Smooth muscle cell of the brain vasculature (primary cell): ENCODE measurements around the gene CDKN2B.
"Not testable (repeated sequence)": the region's sequence is repeated elsewhere in the genome, so short reads cannot be mapped to it uniquely, and the experiment has no call there.

Source experiments
- DNase-seq: peaks from one replicate; pipeline ENCODE4 v3.0.0-alpha.2; 2012; ENCODE audit warnings: low read depth, low spot score

Gene CDKN2B, protein sequence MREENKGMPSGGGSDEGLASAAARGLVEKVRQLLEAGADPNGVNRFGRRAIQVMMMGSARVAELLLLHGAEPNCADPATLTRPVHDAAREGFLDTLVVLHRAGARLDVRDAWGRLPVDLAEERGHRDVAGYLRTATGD

DNA sequence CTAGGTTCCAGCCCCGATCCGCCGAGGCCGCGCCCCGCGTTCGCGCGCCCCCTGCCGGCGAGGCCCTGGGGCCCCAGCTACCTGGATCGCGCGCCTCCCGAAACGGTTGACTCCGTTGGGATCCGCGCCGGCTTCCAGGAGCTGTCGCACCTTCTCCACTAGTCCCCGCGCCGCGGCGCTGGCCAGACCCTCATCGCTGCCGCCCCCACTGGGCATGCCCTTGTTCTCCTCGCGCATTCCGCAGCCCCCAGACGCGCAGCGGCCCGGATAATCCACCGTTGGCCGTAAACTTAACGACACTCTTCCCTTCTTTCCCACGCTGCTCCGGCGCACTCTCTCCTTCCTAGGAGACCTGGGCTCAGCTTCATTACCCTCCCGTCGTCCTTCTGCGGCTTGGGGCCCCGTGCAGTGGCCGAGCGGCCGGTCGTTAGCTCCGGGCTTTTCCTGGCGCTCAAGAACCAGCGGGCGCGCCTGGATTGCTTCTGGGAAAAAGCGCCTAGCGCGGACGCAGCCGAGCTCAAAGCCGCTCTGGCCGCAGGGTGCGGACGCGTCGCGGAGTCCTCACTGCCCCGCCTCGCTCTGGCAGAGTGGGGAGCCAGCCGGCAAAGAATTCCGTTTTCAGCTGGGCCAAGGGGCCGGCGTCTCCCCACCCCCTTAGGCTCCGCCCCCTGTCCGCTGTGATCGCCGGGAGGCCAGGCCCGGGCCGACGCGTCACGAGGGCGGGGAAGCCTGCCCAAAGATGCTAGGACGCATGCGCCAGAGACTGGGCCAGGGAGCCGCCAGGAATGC lies at the start of gene CDKN2B:
Gene CDKN2B (minus strand): TSS at position 589 of the 789 bp plus-strand sequence. CDS start 352 bp downstream, at position 237.
- DNase-seq, result peak; percentile 87

DNA sequence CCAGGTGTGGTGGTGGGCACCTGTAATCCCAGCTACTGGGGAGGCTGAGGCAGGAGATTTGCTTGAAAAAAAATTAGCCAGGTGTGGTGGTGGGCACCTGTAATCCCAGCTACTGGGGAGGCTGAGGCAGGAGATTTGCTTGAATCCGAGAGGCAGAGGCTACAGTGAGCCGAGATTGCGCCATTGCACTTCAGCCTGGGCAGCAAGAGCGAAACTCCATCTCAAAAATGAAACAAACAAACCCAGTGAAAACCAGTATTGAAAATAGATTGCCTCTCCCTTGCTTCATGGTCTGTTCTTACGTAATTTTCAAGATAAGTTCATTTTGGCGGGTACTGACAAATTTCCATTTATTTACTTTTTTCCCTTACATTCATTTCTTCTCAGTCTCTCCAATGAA lies 48.9 kb upstream of the CDKN2B start:
- not testable (repeated sequence) for DNase-seq

DNA sequence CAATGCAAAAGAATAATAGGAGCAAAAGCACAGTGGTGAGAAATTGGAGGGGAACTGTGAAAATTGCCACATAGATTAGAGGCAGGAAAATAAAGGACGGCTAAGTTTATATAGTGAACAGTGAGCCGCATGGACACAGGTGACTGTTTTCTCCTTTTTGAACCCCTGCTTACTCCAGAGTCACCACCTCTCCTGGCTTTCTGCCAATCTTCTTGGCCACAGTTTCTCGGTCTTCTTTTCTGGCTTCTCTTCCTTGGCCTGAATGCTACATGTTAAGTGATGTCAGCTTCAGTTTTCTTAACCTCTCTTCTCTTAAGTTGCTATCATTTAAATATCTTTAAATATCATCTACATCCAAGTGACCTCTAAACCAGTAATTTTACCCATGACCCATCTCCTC lies 47.3 kb upstream of the CDKN2B start:
- DNase-seq, result no peak

DNA sequence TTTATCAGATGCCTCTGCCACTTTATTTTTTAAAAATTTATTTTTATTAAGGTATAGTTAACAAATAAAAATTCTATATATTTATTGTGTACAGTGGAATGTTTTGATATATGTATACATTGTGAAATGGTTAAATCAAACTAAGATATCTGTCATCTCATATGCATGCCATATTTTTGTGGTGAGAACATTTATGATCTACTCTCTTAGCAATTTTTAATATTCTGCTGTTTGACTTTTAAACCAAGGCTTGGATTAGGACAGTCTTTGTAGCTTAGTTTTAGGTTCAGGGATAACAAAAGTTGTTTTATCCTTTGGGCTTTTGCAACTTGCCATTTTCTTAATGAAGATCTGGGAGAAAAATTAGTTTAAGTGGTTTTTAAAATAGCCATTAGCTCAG lies 46.0 kb upstream of the CDKN2B start:
- DNase-seq, result no peak

DNA sequence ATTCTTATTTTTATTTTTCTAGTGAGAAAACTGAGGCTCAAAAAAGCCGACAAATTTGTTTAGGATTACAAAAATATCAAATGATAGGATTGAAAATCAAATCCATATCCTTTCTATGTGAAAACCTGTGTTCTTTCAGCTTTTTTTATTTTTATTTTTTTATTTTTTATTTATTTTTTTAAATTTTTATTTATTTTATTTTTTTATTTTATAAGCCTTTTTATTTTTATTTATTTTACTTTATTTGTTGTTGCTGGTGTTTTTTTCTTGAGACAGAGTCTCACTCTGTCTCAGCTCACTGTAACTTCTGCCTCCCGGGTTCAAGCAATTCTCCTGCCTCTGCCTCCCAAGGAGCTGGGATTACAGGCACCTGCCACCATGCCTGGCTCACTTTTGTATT lies 45.4 kb upstream of the CDKN2B start:
- DNase-seq, result no peak

DNA sequence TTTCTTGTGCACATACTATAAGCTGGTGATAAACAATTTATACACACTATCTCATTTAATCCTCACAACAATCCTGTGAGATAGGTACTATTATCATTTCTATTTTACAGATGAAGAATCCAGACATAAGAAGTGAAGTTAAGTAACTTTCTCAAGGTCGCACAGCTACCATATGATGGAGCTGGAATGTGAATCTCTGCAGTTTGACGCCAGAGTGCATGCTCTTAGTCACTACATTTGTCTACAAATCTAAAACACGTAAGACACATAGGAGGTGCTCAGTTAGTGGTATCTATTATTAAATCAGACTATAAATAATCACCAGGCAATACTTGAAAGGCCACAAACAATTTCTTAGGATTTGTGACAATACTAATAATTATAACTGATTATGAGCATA lies 45.0 kb upstream of the CDKN2B start:
- no peak for DNase-seq

DNA sequence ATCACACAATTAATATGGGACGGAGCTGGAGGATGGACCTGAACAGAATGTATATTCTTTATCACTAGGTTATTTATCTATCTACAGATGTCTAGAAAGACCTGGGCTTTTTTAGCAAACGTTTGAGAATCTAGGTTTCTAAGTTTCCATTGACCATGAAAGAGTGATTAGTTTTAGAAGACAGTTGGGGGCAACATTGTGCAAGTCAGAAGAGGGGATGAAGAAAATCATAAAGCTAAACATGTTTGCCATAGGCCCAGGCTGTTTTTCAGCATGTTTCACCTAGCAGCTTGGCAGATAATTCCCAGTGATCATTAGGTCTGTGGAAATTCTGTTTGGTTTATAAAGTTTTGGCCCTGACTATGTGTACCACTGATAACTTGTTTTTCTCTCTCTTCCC lies 44.1 kb upstream of the CDKN2B start:
- DNase-seq, result no peak

DNA sequence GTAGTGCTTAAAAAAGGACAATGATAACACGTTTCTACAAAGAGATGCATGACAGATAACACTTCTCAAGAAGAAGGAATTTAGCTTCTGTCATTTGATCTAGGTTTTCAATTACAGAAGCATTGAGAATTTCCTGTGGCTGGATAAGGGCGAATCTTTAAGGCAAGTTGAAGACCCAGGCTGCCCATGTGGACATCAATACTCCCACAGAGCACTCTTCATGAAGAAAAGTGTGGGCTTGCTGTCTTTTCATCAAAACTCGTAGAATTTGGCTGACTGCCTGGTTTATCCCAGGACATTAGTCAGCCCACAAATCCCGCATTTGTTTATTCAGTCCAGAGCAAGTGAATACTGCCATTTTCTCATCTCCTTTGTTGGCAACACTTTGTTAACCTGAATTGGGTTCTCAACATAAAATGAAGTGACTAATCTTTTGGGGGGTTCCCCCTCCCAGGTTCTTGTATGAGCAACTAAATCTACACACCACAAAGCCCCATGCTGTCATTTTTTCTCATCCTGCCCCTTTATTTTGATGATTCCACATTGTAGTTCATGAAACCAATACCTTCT lies 43.4 kb upstream of the CDKN2B start:
- DNase-seq, result peak; percentile 91

DNA sequence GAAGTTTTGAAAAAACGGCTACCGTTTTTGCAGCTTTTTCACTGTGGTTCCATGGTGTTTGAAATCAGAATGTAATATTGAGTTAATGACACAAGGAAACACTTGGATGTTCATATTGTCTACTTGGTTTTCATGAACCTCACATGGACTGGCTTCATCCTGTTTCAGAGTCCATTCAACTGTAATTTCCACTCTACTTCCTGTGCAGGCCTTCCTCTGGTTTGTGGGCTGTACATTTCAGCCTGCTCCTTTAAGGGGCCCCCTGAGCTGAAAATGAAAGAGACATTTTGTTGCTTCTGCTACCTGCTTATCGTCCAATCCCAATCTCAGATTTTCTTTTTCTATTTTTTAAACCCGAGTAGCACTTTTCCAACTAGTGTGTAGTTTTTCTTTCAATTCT lies 41.8 kb upstream of the CDKN2B start:
- no peak for DNase-seq

DNA sequence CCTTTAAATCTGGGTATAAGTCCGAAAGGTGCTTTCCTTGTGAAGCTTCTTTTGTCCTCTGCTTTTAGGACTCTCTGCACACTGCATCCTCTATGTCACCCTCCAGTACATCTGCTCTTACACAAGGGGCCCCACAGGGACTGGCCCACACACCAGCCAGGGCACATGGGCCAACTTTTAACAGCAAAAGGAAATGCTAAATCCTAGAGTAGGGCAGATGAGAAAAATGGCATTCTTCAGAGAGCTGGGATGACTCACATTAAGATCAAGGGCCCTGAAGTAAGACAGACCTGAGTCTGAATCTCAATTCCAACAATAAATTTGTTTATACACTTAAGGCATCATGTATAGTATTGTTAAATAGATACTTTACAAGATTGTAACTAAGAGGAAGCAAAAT lies 40.3 kb upstream of the CDKN2B start:
- no peak for DNase-seq

DNA sequence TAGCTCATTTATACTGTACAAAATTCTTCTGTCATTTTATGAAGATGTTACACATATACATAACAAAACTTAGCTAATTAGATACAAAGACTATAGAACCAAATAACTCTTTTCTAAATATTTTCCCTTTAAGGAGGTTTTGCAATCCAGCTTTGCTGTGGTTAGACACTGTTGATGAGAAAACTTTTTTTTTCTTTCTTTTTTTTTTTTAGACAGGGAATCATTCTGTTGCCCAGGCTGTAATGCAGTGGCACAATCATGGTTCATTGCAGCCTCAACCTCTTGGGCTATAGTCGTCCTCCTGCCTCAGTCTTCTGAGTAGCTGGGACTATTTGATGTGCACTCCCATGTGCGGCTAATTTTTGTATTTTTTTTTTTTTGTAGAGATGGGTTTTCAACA lies 38.5 kb upstream of the CDKN2B start:
- DNase-seq, result no peak

DNA sequence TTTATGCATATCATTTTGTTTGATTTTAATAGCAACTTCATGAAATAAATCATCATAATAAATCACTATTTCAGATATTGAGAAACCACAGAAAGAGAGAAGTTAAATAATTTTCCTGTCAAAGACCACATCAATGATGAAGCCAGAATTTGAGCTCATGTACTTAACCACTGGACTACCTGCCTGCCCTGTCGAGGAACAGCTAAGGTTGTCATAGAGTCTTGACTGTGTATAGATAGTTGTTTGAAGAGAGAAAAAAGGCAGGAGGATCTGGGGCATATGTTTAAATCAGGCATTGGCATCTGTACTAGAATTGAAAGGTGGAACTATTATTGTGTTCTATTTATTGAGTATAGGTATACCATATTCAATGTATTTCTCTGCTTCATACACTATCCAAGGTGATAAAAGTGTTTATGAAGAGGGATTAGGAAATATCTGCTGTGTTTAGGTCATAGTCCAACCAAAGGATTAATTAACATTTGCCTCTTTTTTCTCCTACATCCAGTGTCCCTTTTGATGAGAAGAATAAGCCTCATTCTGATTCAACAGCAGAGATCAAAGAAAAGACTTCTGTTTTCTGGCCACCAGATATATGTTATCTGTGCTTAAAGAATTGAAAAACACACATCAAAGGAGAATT lies 37.3 kb upstream of the CDKN2B start:
- no peak for DNase-seq

DNA sequence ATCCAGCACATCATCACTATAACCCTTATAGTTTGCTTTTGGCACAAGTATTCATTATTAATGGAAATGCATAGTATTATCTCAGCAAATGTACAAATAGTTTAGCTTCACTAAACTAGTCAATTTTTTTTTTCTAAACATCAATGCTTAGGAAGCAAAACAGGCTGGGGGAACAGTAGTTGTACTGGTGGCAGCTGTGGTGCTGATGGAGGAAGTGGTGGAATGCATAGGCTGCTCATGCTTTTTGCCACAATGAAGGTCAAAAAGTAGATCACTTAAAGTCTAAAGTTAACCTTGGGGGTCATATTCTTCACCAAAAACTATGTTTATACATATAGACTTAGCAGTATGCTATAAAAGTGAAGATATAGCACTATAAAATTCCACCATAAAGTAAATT lies 36.3 kb upstream of the CDKN2B start:
- no peak for DNase-seq

DNA sequence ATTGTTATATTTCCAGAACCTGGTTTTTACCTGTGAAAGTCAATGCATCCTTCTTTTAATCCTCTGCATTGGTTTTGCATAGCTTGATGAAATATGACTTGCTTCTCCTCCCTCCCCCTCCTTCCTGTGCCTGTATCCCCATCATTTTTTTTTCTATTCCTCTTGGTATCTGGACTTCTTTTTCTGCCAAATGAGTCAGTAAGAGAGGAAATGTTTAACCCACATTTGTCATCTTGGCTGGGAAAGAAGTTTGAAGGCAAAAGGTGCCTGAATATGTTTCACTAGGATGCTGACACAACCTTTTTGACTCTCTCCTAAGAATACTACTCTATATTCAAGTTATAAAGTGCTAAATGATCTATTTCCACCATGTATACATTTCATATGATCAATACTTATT lies 35.5 kb upstream of the CDKN2B start:
- no peak for DNase-seq

DNA sequence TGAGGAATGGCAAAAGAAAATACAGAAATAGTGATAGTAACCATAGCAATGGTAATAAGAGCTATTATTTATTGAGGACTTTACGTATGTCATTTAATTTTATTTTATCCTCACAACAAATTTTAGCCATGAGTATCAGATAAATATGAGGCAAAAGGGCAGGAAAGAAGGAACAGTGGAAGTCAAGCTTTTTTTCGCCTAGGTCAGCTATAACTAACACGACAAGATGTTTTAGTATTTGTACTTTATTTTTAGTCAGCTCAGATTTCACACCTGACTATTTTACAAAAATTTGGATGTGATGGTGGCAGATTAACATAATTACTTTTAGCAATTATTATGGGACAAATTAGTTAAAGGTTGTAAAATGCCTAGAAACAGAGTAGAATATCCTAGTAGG lies 34.8 kb upstream of the CDKN2B start:
- no peak for DNase-seq

DNA sequence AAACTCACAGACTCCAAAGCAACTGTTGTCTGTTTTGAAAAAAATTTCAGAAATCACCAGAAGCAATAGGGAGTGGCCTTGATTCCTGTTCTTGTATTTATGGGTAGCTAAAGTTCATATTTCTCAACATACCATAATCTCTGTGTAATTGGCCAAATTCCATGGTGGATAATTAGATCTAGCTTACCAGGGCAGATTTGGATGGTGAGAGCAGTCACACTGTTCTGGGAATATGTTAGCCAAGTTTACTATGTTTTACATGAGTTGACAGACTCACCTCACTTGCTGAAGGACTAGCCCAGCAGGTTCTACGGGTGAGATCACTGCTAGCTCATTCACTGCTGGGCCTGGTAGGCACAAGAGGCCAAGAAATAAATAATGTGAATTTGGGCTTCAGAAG lies 32.7 kb upstream of the CDKN2B start:
- DNase-seq, result no peak

DNA sequence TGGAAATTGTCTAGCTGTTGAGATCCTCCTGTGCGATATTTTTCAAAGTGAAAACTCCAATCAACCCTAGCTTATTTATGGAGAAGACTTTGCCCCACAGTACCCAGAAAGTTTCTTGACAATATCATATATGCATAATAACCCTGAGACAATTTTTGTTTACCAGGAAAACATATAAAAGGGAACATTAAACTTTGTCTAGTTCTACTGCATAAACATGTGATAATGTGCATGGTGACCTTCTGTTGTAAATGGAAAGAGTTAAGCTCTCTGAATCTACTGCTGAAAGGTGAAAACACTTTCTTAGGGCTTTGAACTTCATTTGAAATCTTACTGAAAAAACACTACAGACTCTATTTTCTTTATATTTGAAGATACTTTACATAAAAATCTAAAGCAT lies 32.2 kb upstream of the CDKN2B start:
- DNase-seq, result no peak

DNA sequence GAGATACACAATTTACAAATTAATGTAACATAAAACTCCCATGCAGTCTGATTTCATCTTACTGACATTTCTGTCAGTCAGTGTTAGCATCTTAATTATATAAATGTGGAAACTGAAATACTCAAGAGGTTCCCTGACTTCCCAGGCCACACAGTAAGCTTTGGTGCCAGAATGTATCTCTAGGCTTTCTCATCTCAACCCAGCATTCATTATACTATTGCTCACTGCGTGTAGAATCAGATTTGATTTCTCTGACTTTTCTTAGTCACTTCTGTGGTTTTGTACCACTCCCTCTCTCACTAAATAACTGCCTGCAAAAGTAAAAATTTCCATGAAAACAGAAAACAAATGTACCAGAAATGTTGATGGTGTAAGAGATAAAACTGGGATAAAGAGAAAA lies 31.7 kb upstream of the CDKN2B start:
- no peak for DNase-seq

DNA sequence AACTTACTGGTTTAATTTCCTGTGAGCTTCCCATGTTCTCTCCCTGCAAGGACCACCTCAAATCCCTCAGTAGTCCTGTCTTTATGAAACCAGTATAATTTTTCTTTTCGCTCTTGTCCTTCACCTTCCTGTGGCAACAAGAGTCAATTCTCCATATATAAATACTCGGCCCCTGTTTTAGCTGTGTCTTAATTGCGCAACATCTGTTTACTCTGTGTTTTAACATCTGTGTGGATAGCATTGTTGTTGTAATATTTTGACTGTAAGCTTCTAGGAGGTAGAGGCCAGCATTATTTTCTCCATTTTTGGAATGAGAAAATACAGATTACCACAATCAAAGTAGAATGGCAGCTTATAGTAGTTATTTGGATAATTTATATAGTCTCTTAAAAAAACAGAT lies 30.2 kb upstream of the CDKN2B start:
- no peak for DNase-seq

DNA sequence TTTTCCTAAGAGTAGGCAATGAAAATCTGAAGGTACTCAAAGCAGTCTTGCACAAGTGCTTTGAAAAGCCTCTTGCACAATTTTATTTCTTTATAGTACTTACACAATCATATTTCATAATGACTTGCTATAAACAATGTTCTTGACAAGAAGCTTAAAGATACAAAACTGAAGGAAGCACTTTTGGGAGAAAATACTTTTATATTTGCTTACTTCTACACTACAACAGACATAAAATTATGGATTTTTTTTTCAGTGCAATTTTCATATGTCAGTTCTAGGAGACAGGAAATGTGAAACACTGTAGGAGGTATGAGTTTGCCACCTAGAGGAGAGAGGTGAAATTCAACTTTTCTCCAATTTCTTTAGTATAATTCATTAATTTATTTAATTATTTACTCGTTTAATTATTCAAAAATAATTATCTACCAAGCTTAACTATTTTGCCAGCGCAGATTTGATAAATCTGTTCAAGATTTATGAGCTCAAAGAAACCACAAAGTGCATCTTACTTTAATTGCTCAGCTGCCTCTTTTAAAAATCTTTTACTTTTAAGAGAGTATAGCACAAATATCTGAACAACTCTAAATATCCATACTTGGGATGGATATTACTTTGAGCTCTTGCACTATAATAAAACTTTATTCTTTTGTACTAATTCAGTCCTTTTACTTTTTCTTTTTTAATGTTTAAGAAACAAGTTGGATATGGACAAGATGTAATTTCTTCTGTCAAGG lies 29.0 kb upstream of the CDKN2B start:
- DNase-seq, result no peak

DNA sequence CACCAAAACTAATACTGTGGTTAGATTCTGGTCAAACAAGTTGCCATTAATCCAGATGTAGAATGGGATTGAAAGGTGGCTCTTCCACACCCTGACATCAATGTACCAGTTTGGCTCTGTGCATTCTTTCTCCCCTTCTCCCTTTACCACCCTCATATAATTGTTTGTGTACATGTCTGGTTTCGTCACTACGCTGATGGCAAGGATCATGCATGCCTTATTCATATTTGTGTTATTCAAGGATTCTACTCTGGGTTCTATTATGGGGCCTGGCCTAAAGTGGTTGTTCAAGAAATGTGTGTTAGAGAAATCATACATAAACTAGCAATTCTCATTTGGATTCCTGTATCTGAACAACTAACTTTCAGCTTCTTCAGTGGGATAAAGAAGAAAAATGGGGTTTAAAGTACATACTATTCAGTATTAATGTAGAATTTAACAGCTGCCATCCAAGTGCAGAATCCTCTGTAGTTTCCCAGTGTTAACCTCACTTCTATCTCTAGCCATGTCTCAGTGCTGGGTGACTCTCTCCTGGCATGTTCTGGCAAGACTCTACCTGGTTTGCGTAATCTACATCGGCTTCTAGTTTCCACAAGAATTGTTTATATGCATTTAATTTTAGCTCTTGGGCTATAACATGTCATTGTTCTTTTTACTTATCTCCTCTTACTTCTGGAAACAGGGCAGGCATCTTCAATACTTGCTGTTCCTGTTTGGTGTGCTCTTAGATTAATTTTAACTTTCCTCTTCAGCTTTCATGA lies 27.9 kb upstream of the CDKN2B start:
- DNase-seq, result no peak
